Activated T-cell treated with anti-CD3 and anti-CD28 coated beads, Interleukin-2, amount 50 U/mL, for 4 hours (primary cell): ENCODE data around the gene ZNF664. TPM values are rescaled to one million over a fixed set of nuclear protein-coding genes. Genes with fewer than 3 reads are reported as not detected.

ENCODE experiments used
- ATAC-seq, 2 donors: fragments of 200-7000 bp; cut with Tn5 transposase; one replicate each; pipeline ENCODE4 v1.10.0; 2021
- DNase-seq: peaks from one replicate; pipeline ENCODE4 v3.0.0-alpha.2; 2020
- H3K27me3 Mint-ChIP-seq: one replicate; pipeline ENCODE4 v1.8.0; 2021; ENCODE audit warnings: low read depth, mixed read lengths
- H3K36me3 Mint-ChIP-seq: one replicate; pipeline ENCODE4 v1.8.0; 2022; ENCODE audit warnings: mixed read lengths; ENCODE audit not compliant: insufficient read depth
- H3K4me1 Mint-ChIP-seq: one replicate; pipeline ENCODE4 v1.8.0; 2021; ENCODE audit warnings: low read depth, mixed read lengths
- H3K4me3 Mint-ChIP-seq: one replicate; pipeline ENCODE4 v1.8.0; 2021; ENCODE audit warnings: mild to moderate bottlenecking, moderate library complexity, mixed read lengths
- H3K9me3 Mint-ChIP-seq: one replicate; pipeline ENCODE4 v1.8.0; 2021; ENCODE audit warnings: mixed read lengths
- total RNA-seq, 3 donors: library from RNA; stranded (reverse); gene quantifications; one replicate each; pipeline ENCODE4 v1.2.1, GENCODE V29; 2021

ZNF664 gene
- total RNA-seq, 3 donors from 2014 or later: 63.7 to 65.2 (median 64.3) TPM

DNA sequence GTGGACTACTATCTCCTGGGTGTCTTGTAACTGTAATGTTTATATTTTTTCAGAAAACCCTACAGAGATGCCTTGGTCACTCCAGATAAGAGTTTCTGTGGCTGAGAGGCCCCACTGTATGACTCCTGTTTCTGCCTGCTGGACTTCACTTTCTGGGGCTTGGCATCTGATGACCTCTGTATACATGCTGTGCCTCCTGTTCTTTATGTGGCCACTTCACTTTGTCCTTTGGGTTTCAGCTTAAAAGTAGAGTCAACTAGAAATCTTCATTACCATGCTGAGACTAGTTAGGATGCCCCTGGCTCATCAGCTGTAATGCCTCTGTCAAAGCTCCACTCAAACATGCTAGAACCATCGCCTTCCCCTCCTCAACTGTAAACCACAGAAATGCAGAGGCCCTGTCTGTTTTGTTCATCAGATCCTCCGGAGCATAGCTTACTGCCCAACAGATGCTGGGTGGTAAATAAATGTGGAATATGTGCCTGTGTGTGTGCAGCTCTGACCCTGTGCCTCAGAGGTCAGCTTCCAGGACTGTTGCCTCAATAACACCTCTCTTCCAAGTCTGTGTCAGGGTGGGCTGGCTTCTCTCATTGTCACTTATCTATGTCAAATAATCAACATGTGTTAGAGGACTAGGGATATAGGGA, 25.5 kb downstream of the ZNF664 start:
- Mint-ChIP-seq H3K36me3 (peaks cover 20% of the 10 kb centered on the region), H3K4me3 (no peak overlapping the region)
- no peak for ATAC-seq

DNA sequence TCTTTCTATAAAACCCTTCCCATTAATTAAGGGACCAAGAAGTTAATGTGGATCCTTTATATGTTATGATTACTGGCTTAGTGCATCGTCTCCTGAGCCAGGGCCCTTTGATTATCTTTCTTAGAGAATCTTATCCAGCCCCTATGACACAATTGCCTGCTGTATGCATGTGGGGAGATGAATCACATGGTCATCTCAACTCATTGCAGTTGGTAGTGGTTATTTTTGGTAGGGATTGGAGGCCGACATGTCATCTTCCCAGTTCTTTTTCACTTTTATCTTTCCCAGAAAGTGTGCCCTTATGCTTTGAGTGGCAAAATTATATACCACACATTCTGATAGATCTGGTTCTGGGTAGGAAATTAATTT, 26.0 kb downstream of the ZNF664 start:
- H3K27me3 Mint-ChIP-seq: no peaks in the 10 kb centered on the region
- no peaks in the 10 kb centered on the region for H3K9me3 Mint-ChIP-seq
- no peak overlapping the region for H3K4me3 Mint-ChIP-seq
- DNase-seq: no peak
- peaks cover 16% of the 10 kb centered on the region for H3K36me3 Mint-ChIP-seq
- H3K4me1 Mint-ChIP-seq: peaks cover 21% of the 10 kb centered on the region
- ATAC-seq: no peak

More for the DNA sequence above, 25.5 kb downstream of the ZNF664 start:
- H3K27me3 Mint-ChIP-seq: no peaks in the 10 kb centered on the region
- H3K9me3 Mint-ChIP-seq: no peaks in the 10 kb centered on the region
- DNase-seq: no peak
- H3K4me1 Mint-ChIP-seq: peaks cover 25% of the 10 kb centered on the region

DNA sequence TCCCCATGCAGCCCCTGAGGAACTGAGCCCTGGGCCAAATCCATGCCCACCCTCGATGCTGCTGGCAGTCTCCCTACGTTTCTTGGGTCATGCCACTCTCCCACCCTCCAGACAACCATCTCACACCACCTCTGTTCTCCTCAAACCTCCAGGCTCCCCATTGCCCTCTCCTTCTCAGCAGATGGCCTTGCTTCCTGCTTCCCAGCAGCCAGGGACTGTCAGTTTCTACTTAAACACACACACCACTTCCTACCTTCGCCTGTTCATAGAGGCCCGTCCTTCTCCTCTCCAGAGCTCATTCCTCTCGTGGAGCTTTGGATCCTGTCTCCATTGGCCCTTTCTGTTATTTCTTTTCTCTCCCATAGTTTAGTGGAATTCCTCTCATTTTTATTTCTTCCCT, 27.1 kb downstream of the ZNF664 start:
- Mint-ChIP-seq H3K36me3 (peaks cover 16% of the 10 kb centered on the region), H3K27me3 (no peaks in the 10 kb centered on the region), H3K4me1 (peaks cover 14% of the 10 kb centered on the region), H3K4me3 (no peak overlapping the region), H3K9me3 (no peaks in the 10 kb centered on the region)
- DNase-seq (no peak), ATAC-seq (no peak)

DNA sequence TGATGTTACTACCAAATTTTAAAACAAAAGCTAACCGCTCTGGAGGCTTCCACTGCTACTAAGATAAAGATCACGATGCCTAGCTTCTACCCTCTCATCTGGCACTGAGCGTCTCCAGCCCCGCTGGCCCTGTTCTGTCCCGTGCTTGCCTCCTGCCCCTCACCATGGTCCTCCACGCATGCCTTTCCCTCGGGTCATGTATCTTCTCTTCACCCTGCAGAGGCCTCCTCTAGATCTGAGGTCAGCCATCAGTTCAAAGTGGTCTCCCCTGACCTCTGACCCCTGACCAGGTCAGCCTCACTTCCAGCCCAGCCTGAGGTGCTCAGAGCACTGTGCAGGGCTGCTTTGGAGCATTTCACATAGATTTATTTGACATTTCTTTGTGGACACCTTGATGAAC, 28.3 kb downstream of the ZNF664 start:
- Mint-ChIP-seq H3K4me1 (peaks cover 11% of the 10 kb centered on the region), H3K36me3 (peaks cover 12% of the 10 kb centered on the region), H3K27me3 (no peaks in the 10 kb centered on the region), H3K4me3 (no peak overlapping the region), H3K9me3 (no peaks in the 10 kb centered on the region)
- DNase-seq: no peak
- no peak for ATAC-seq

DNA sequence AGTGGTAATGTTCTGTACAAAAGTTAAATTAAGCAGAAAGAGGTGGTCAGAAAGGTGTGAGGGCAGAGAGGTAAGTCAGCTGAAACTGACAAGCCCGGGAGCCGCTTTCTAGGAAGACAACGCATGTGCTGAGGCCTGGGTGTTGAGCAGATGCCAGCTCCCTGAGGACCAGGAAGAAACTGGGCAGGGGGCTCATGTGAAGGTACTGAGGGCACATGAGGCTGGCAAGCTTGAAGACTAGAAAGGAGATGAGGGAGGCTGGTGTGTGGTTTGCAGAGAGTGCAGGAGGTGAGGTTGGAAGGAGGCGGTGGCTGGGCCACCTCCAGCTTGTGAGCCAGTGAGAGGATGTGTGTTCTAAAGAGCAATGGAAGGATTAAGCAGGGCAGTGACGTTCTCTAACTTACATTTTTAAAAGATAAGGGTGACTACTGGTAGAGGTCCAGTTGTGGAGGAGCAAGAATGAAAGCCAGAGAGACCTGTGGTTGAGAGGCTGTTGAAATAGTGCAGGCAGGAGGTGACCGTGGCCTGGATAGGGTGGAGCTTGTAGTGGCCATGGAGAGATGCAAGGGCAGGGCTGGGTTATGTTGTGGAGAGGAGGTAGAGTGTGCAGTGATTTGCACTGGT, 29.1 kb downstream of the ZNF664 start:
- Mint-ChIP-seq H3K9me3 (no peaks in the 10 kb centered on the region), H3K36me3 (peaks cover 16% of the 10 kb centered on the region), H3K27me3 (no peaks in the 10 kb centered on the region), H3K4me3 (no peak overlapping the region), H3K4me1 (peaks cover 17% of the 10 kb centered on the region)
- DNase-seq (no peak), ATAC-seq (no peak)

DNA sequence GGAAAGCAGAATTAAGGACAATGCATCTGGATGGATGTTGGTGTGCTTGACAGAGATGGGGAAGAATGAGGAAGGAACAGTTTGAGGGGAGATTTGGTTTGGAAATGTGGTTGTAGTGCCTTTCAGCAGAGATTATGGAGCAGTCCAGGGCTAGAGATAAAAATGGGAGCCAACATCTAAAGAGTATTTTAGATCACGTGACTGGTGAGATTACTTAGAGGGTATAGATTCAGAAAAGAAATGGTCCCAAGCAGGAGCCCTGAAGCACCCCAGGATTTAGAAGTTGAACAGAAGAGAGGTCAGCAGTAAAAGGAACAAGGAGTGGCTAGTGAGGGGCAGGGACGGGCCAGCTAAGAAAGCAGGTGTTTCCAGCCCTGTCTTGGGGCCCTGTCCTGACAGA, 29.6 kb downstream of the ZNF664 start:
- peaks cover 16% of the 10 kb centered on the region for H3K36me3 Mint-ChIP-seq
- ATAC-seq: no peak
- DNase-seq: no peak
- H3K9me3 Mint-ChIP-seq: no peaks in the 10 kb centered on the region
- peaks cover 20% of the 10 kb centered on the region for H3K4me1 Mint-ChIP-seq
- H3K27me3 Mint-ChIP-seq: no peaks in the 10 kb centered on the region
- no peak overlapping the region for H3K4me3 Mint-ChIP-seq

DNA sequence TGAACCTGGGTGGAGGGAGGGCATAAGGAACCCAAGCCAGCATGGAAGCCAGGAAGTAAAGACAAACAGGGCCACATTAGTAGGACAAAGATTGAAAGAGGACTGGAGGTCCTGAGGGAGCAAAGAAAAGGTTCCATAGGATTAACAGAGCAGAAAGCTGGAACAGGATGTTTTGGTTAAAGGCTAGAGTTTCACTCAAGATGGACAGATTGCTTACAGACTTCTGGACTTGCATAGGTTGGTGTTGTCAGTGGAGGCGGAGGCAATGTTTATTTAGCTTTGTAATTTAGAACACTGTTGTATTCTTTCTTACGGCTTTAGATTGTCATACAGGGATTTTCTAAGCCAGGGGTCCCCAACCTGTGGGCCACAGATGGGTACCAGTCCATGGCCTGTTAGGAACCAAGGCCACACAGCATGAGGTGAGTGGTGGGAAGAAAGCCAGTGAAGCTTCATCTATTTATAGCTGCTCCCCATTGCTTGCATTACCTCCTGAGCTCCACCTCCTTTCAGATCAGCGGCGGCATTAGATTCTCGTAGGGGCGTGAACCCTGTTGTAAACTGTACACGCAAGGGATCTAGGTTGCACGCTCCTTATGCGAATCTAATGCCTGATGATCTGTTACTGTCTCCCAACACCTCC, 31.3 kb downstream of the ZNF664 start:
- Mint-ChIP-seq H3K4me3 (no peak overlapping the region), H3K27me3 (no peaks in the 10 kb centered on the region), H3K4me1 (peaks cover 27% of the 10 kb centered on the region), H3K36me3 (peaks cover 12% of the 10 kb centered on the region), H3K9me3 (no peaks in the 10 kb centered on the region)
- ATAC-seq (no peak), DNase-seq (no peak)

DNA sequence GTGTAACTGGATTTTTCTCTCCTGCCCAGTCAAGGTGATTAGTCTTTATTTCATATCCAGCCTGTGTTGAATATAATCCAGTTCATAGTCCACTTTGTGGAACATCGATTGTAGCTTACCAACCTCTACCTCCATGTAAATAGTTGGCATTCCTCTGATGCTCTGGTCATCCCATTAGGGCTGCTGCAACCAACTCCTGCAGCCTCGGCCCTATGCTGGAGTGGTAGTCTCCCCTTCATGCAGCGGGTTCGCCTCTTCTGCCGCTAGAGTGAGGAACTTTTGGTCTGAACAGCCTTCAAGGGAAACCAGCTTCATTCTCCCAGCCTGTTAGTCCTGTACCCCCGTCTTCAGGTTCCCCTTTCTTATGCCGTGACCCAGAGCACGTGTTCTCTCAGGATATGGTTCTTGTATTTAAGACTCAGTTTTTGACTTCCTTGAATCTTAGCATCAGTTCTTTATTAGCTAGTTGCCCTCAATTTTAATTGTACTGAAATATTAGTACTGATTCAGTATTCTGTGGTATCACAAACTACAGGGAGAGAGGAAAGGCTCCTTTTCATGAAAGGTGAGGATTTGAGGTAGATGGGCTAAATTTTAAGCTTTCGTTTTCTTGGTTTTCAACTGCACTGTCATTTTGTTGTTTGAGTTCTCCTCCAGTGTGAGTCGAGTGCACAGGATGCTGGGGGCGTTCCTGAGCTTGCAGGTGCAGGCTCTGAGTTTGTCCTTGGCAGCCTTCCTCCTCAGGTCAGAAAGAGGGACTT, 33.2 kb downstream of the ZNF664 start:
- ATAC-seq: peak; percentile 82
- DNase-seq: no peak
- H3K4me1 Mint-ChIP-seq: peaks cover 27% of the 10 kb centered on the region
- H3K36me3 Mint-ChIP-seq: peaks cover 16% of the 10 kb centered on the region
- no peaks in the 10 kb centered on the region for H3K9me3 Mint-ChIP-seq
- H3K4me3 Mint-ChIP-seq: peak overlapping the region; percentile 48
- no peaks in the 10 kb centered on the region for H3K27me3 Mint-ChIP-seq

DNA sequence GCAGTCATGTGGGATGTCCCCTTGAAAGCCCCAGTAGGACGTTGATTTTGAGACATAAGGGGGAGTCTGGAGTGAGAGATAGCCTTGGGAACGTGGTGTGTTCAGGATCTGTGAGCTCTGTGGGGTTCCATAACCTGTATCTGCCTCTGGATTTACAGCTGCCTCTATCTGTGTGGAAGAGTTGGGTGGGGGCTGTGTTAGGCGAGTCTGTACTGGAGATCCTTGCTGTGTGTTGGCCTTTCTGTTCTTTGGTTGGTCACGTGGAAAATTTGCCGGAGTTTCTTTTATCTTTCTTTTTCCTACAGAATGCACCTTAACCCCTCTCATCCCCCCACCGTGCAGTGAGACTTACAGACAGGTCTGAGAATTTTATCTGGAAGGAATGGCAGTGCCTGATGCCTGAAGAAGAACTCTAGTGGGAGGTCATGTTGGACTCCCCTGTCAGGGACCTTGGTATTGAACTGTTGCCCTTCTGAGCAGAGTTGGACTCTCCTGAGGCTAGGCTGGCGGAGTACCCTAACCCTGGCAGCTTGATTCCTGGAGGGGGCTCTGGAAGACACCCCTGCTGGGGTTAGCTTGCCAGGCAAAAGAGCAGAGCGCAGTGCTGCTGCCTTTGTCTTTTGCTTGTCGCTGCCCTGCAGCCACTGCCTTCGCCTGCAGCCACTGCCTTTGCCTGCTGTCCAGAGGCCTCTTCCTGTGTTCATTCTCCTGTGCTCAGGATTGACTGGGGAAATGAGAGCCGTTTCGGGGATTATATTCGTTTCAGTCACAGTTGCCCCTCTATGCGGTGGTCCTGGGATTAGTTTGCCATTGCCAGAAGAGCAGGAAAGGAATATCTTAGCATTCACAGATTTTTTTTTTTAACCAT, 34.1 kb downstream of the ZNF664 start:
- no peak overlapping the region for H3K4me3 Mint-ChIP-seq
- ATAC-seq (no peak), DNase-seq (no peak)
- no peaks in the 10 kb centered on the region for H3K9me3 Mint-ChIP-seq
- H3K36me3 Mint-ChIP-seq: peaks cover 21% of the 10 kb centered on the region
- peaks cover 27% of the 10 kb centered on the region for H3K4me1 Mint-ChIP-seq
- no peaks in the 10 kb centered on the region for H3K27me3 Mint-ChIP-seq

DNA sequence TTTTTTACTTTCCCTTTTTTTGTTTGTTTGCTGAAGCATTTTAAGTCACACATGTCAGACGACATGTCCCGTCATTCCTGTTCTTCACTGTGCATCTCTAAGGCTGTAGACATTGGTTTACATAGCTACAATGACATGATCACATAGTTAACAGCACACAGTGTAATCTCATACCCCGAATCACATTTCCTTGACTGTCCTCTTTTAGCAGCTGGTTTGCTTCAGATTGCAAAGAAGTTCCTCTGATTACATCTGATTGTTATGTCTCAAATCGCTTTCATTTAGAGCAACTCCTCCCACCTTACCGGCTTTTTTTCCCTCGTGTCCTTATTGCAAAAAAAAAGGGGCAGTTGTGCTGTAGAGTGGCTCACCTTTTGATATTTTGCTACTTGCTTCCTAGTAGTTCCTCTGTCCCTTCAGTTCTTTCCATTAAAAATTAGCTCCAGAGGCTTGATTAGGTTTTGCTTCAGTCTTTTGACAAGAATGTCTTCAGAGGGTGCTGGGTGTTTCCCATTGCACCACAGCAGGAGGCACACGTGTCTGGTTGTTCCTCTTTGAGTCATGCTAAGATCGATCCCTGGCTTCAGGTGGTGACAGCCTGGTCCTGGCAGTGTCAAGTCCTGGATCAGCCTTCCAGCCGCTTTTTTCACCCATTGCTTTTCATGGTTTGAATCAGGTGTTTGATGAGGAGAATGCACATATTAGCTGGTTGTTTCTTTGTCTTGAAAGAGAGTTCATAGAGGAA, 35.0 kb downstream of the ZNF664 start:
- Mint-ChIP-seq H3K36me3 (peaks cover 27% of the 10 kb centered on the region), H3K4me3 (no peak overlapping the region), H3K9me3 (no peaks in the 10 kb centered on the region), H3K4me1 (peaks cover 27% of the 10 kb centered on the region), H3K27me3 (no peaks in the 10 kb centered on the region)
- ATAC-seq (peak; percentile 42 to 47), DNase-seq (no peak)

DNA sequence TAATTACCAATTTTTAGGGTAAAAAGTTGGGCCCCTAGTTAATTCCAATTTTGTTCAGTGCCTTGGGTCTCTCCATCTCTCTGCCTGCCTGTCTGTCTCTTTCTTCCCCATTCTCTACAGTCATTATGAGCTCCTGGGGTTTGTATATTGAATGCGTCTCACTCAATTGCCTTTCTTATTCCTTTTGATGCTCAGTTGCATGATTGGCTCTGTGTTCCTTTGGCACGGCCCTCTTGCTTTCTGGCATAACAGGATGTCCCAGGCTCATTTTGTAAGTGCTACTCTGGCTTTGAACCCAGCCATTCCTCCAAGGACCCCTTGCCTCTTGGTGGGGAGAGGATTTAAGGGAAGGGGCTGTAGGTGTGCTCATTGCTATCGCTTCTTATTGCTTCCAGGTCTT, 35.6 kb downstream of the ZNF664 start:
- Mint-ChIP-seq H3K36me3 (peaks cover 32% of the 10 kb centered on the region), H3K4me1 (peaks cover 27% of the 10 kb centered on the region), H3K9me3 (no peaks in the 10 kb centered on the region), H3K27me3 (no peaks in the 10 kb centered on the region), H3K4me3 (no peak overlapping the region)
- ATAC-seq: no peak
- no peak for DNase-seq

DNA sequence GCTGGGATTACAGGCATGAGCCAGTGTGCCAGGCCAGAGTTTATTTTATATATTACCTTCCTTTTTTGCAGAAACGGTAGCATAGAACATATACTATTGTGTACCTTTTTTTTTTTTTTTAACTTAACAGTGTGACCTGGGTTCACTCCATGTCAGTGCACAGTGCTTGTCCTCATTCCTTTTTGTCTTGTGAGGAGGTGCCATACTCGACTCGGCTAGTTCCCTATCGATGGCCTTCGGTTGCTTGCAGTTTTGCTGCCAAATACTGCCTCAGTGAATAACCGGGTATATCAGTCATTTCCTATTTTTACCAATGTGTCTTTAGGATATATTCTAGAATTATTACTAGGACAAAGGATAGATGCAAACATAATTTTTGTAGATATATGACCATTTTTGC, 36.8 kb downstream of the ZNF664 start:
- Mint-ChIP-seq H3K27me3 (no peaks in the 10 kb centered on the region), H3K4me1 (peaks cover 29% of the 10 kb centered on the region), H3K9me3 (no peaks in the 10 kb centered on the region), H3K4me3 (no peak overlapping the region), H3K36me3 (peaks cover 39% of the 10 kb centered on the region)
- ATAC-seq: no peak
- DNase-seq: no peak

DNA sequence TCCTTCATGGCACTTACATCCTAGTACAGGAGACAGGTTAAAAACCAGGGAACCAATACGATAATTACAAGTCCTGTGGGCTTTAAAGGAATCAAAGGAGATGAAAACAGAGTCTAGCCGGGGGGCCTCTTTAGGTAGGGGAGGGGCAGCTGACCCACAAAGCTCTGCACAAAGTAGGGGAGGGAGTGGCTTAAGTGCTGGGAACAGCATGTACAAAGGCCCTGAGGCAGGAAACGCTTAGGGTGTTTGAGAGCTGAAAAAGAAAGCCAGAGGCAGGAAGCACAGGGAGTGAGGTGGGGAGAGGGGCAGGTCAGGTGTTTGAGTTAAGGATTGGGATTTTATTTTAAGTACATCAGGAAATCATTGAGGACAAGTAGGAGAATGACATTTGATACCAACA, 37.7 kb downstream of the ZNF664 start:
- DNase-seq: no peak
- no peak for ATAC-seq
- H3K27me3 Mint-ChIP-seq: no peaks in the 10 kb centered on the region
- peaks cover 26% of the 10 kb centered on the region for H3K4me1 Mint-ChIP-seq
- no peaks in the 10 kb centered on the region for H3K9me3 Mint-ChIP-seq
- peaks cover 38% of the 10 kb centered on the region for H3K36me3 Mint-ChIP-seq
- H3K4me3 Mint-ChIP-seq: no peak overlapping the region
